ENCODE data around the gene CHD3. TPM values are rescaled to one million over a fixed set of nuclear protein-coding genes. Genes with fewer than 3 reads are reported as not detected.
A peak's percentile ranks its signal among the peaks of the same experiment; 100 is the strongest.

The CHD3 gene
- total RNA-seq, 4 donors from 2014 or later = 5.4 to 7.7 (median 6.0) TPM

- Histone ChIP-seq H3K9me3 (no peaks in the 10 kb centered on the region), H3K4me3 (no peak overlapping the region), H3K36me3 (no peaks in the 10 kb centered on the region), H3K27me3 (peaks cover 28 to 47% (median 41%) of the 10 kb centered on the region in 3 donors), H3K4me1 (peaks cover 14 to 17% of the 10 kb centered on the region in 2 donors), H3K27ac (no peak overlapping the region)
- in situ Hi-C loops (cut with MboI; ENCODE audit: low sequenced_read_pairs in 4 of 4) (loop anchor here in 1 of 4 donors (25.0 kb wide), 1 partner anchor 145 kb away; no protein-coding TSS in a partner anchor), intact Hi-C loops (cut with DNase I; ENCODE audit: low total_unique reads) (loop anchor here (10.0 kb wide), 1 partner anchor 173 kb away; no protein-coding TSS in a partner anchor)
- DNase-seq (no peak), ATAC-seq (no peak)
- TF ChIP-seq, protein P1, sequence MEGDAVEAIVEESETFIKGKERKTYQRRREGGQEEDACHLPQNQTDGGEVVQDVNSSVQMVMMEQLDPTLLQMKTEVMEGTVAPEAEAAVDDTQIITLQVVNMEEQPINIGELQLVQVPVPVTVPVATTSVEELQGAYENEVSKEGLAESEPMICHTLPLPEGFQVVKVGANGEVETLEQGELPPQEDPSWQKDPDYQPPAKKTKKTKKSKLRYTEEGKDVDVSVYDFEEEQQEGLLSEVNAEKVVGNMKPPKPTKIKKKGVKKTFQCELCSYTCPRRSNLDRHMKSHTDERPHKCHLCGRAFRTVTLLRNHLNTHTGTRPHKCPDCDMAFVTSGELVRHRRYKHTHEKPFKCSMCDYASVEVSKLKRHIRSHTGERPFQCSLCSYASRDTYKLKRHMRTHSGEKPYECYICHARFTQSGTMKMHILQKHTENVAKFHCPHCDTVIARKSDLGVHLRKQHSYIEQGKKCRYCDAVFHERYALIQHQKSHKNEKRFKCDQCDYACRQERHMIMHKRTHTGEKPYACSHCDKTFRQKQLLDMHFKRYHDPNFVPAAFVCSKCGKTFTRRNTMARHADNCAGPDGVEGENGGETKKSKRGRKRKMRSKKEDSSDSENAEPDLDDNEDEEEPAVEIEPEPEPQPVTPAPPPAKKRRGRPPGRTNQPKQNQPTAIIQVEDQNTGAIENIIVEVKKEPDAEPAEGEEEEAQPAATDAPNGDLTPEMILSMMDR (IDR thresholded peaks at IDR 0.05 in 4 of 5, conservative IDR thresholded peaks at IDR 0.05 in 1 of 5) = no peak
- TF ChIP-seq POLR2A (IDR thresholded peaks at IDR 0.05) = no peak
Observed at GRCh38 chr17:7882068-7882467, 6.5 kb upstream of the CHD3 start.

DNA sequence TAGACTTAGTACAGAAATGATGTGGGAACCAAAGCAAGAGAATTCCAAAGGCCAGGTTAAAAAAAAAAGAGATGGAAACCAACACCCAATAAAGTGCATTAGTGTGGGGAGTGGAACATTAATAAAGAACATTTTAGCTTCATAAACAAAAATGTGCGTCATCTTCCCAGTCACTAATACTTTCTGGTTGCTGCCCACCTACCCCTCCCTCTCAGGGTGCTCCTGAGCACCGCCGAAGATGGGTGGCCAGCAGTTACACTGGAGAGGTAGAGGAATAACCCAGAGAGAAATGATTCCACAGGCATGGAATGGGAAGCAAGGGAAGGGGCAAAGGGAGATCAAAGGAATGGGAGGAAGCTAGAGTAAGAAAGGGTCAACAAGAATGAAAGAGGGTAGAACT, 6.0 kb upstream of the CHD3 start:
- no peaks in the 10 kb centered on the region for H3K36me3 ChIP-seq
- peaks cover 18 to 21% of the 10 kb centered on the region in 2 donors for H3K4me1 ChIP-seq
- TF ChIP-seq, protein P1 (IDR thresholded peaks at IDR 0.05 in 4 of 5, conservative IDR thresholded peaks at IDR 0.05 in 1 of 5) = no peak
- TF ChIP-seq POLR2A (IDR thresholded peaks at IDR 0.05) = no peak
- ATAC-seq (no peak), DNase-seq (no peak)
- peaks cover 28 to 47% (median 38%) of the 10 kb centered on the region in 3 donors for H3K27me3 ChIP-seq
- no peak overlapping the region for H3K27ac ChIP-seq
- in situ Hi-C loops (cut with MboI; ENCODE audit: low sequenced_read_pairs in 4 of 4) = loop anchor here in 1 of 4 donors (25.0 kb wide), 1 partner anchor 145 kb away; no protein-coding TSS in a partner anchor
- no peak overlapping the region for H3K4me3 ChIP-seq
- intact Hi-C loops (cut with DNase I; ENCODE audit: low total_unique reads) = loop anchor here (10.0 kb wide), 1 partner anchor 172 kb away; no protein-coding TSS in a partner anchor
- no peaks in the 10 kb centered on the region for H3K9me3 ChIP-seq

GRCh38 chr17:7883781-7884386, 4.7 kb upstream of the CHD3 start:
- Histone ChIP-seq H3K36me3 (no peaks in the 10 kb centered on the region), H3K4me1 (peaks cover 28 to 33% of the 10 kb centered on the region in 2 donors), H3K27me3 (peaks cover 28 to 47% (median 35%) of the 10 kb centered on the region in 3 donors), H3K9me3 (no peaks in the 10 kb centered on the region), H3K27ac (peak overlapping the region in 3 of 4 donors; percentile 10 to 42 (median 17)), H3K4me3 (no peak overlapping the region)
- ATAC-seq (no peak), DNase-seq (no peak)
- in situ Hi-C loops (cut with MboI; ENCODE audit: low sequenced_read_pairs in 4 of 4) (loop anchor here in 1 of 4 donors (25.0 kb wide), 1 partner anchor 147 kb away; no protein-coding TSS in a partner anchor), intact Hi-C loops (cut with DNase I; ENCODE audit: low total_unique reads) (loop anchor here (10.0 kb wide), 1 partner anchor 171 kb away; no protein-coding TSS in a partner anchor)
- TF ChIP-seq, protein P1 (IDR thresholded peaks at IDR 0.05 in 4 of 5, conservative IDR thresholded peaks at IDR 0.05 in 1 of 5) = no peak
- no peak for TF ChIP-seq POLR2A (IDR thresholded peaks at IDR 0.05)

GRCh38 chr17:7884581-7885366, 3.8 kb upstream of the CHD3 start:
- intact Hi-C loops (cut with DNase I; ENCODE audit: low total_unique reads) (loop anchor here (10.0 kb wide), 1 partner anchor 170 kb away; no protein-coding TSS in a partner anchor), in situ Hi-C loops (cut with MboI; ENCODE audit: low sequenced_read_pairs in 4 of 4) (loop anchor here in 1 of 4 donors (25.0 kb wide), 1 partner anchor 147 kb away; no protein-coding TSS in a partner anchor)
- DNase-seq = no peak
- TF ChIP-seq, protein P1 (IDR thresholded peaks at IDR 0.05 in 4 of 5, conservative IDR thresholded peaks at IDR 0.05 in 1 of 5) = no peak
- no peak for TF ChIP-seq POLR2A (IDR thresholded peaks at IDR 0.05)
- H3K4me1 ChIP-seq = peaks cover 36 to 42% of the 10 kb centered on the region in 2 donors
- ATAC-seq = no peak
- H3K9me3 ChIP-seq = no peaks in the 10 kb centered on the region
- H3K36me3 ChIP-seq = no peaks in the 10 kb centered on the region
- peaks cover 27 to 40% (median 28%) of the 10 kb centered on the region in 3 donors for H3K27me3 ChIP-seq
- H3K27ac ChIP-seq = peak overlapping the region; percentile 77 to 89 (median 81)
- H3K4me3 ChIP-seq = peak overlapping the region; percentile 64 to 74 (median 68)
